Mesothelial cell of epicardium (in vitro differentiated cells): ENCODE measurements around the gene SHISA7. TPM values are rescaled to one million over a fixed set of nuclear protein-coding genes. Genes with fewer than 3 reads are reported as not detected.
A peak's percentile ranks its signal among the peaks of the same experiment; 100 is the strongest.

Experiments used
- DNase-seq, 2 experiments: peaks; one replicate each; pipeline ENCODE4 v3.0.0; 2021; ENCODE audit warnings: low spot score in 2 of 2; ENCODE audit not compliant: unreplicated experiment in 2 of 2
- H3K27ac Mint-ChIP-seq: 2 replicates; pipeline ENCODE4 v1.8.0; 2021; ENCODE audit warnings: mixed read lengths
- H3K27me3 Mint-ChIP-seq: 2 replicates; pipeline ENCODE4 v1.8.0; 2021; ENCODE audit warnings: low read depth, mixed read lengths
- H3K36me3 Mint-ChIP-seq: 2 replicates; pipeline ENCODE4 v1.8.0; 2021; ENCODE audit warnings: mixed read lengths
- H3K4me1 Mint-ChIP-seq: 2 replicates; pipeline ENCODE4 v1.8.0; 2021; ENCODE audit warnings: mixed read lengths
- H3K4me3 Mint-ChIP-seq: 2 replicates; pipeline ENCODE4 v1.8.0; 2021; ENCODE audit warnings: mild to moderate bottlenecking, moderate library complexity, mixed read lengths
- H3K9me3 Mint-ChIP-seq: 2 replicates; pipeline ENCODE4 v1.8.0; 2021; ENCODE audit warnings: mixed read lengths
- total RNA-seq: library from RNA; stranded (reverse); gene quantifications from 3 replicates; pipeline ENCODE4 v1.2.1, GENCODE V29; 2021
- TF ChIP-seq, protein P1 (sequence below): fragments of 200-600 bp; sonication (generic); IDR thresholded peaks from one replicate; pipeline ENCODE4 v1.5.0; 2021; ENCODE audit warnings: antibody characterized with exemption; ENCODE audit not compliant: unreplicated experiment

SHISA7 gene
- total RNA-seq, 1 donor from 2014 or later = 0.04 TPM

DNA sequence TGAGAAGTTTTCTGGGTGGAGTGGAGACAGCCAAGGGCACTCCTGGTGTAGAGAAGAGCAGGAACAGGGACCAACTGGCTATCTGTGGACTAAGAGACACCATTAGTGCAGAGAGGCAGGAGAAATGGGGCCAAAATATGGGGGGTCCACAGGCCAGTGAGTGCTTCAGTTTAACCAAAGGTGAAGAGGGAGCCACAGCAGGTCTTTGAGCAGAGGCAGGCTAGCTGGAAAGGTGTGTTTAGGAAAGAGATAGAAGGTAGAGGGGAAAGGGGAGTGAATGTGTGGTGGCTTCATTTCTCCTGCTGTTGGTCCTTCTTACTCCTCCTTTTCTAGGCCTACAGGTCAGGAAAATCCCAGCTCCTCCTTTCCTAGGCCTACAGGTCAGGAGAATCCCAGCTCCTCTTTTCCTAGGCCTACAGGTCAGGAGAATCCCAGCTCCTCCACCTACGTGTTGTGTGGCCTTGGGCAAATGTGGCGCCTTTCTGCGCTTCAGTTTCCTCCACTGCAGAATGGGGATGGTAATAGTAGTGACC is 60.5 kb downstream of the SHISA7 start:
- Mint-ChIP-seq H3K36me3 (peaks cover 8% of the 10 kb centered on the region), H3K9me3 (no peaks in the 10 kb centered on the region), H3K4me3 (peak overlapping the region; percentile 71), H3K27ac (no peak overlapping the region), H3K4me1 (peaks cover 36% of the 10 kb centered on the region), H3K27me3 (peaks cover 10% of the 10 kb centered on the region)
- TF ChIP-seq, protein P1, sequence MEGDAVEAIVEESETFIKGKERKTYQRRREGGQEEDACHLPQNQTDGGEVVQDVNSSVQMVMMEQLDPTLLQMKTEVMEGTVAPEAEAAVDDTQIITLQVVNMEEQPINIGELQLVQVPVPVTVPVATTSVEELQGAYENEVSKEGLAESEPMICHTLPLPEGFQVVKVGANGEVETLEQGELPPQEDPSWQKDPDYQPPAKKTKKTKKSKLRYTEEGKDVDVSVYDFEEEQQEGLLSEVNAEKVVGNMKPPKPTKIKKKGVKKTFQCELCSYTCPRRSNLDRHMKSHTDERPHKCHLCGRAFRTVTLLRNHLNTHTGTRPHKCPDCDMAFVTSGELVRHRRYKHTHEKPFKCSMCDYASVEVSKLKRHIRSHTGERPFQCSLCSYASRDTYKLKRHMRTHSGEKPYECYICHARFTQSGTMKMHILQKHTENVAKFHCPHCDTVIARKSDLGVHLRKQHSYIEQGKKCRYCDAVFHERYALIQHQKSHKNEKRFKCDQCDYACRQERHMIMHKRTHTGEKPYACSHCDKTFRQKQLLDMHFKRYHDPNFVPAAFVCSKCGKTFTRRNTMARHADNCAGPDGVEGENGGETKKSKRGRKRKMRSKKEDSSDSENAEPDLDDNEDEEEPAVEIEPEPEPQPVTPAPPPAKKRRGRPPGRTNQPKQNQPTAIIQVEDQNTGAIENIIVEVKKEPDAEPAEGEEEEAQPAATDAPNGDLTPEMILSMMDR = no peak
- DNase-seq = no peak

DNA sequence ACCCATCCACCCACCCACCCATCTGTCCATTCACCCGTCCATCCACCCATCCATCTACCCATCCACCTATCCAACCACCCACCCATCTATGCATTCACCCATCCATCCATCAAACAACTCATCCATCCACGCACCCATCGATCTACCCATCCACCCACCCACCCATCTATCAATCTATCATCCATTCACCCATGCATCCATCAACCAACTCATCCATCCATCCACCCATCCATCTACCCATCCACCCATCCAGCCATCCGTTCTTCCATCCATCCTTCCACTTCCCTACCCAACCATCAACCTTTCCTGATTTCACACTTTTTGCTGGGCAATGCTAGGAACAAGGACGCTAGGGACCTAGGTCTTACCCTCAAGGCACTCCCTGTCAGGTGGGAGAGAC is 61.1 kb downstream of the SHISA7 start:
- Mint-ChIP-seq H3K9me3 (no peaks in the 10 kb centered on the region), H3K27me3 (peaks cover 13% of the 10 kb centered on the region), H3K36me3 (peaks cover 6% of the 10 kb centered on the region), H3K4me3 (peak overlapping the region; percentile 71), H3K4me1 (peaks cover 33% of the 10 kb centered on the region), H3K27ac (no peak overlapping the region)
- no peak for DNase-seq
- TF ChIP-seq, protein P1 = no peak

DNA sequence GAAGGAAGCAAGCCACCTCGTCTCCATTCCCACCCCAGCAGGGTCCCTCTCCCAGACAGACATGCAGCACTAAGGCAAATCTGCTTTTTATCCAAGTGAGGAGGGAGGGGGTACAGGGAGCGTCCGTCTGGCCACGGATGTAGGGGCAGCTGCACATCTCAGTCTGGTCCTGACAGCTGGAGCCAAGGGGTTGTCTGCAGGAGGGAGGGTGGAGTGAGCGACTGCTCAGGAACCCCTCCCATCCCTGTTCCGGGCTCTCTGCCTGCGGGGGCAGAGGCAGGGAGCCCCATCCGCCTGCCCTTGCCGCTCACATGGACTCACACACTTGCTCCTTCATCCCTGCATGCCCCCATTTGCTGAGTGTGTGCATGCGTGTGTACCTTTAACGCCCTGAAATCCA is 63.9 kb downstream of the SHISA7 start:
- H3K4me1 Mint-ChIP-seq = peaks cover 27% of the 10 kb centered on the region
- TF ChIP-seq, protein P1 = no peak
- peaks cover 22% of the 10 kb centered on the region for H3K27me3 Mint-ChIP-seq
- DNase-seq = no peak
- H3K27ac Mint-ChIP-seq = no peak overlapping the region
- no peaks in the 10 kb centered on the region for H3K36me3 Mint-ChIP-seq
- no peak overlapping the region for H3K4me3 Mint-ChIP-seq
- H3K9me3 Mint-ChIP-seq = no peaks in the 10 kb centered on the region

Other genes with a start within 250 kb of the SHISA7 start
- gene PTPRH, start 233.8 kb downstream of the SHISA7 start, total RNA-seq = 10.4 to 10.7 TPM (median 10.5 TPM) in 3 replicates
- gene TMEM86B, start 214.5 kb downstream of the SHISA7 start, total RNA-seq = 5.9 to 6.7 TPM (median 6.7 TPM) in 3 replicates
- gene PPP6R1, start 184.3 kb downstream of the SHISA7 start, total RNA-seq = 70.1 to 73.0 TPM (median 71.5 TPM) in 3 replicates
- gene HSPBP1, start 163.2 kb downstream of the SHISA7 start, total RNA-seq = 28.9 to 30.4 TPM (median 29.1 TPM) in 3 replicates
- gene BRSK1, start 159.3 kb downstream of the SHISA7 start, total RNA-seq = 38.5 to 46.0 TPM (median 43.4 TPM) in 3 replicates
- not detected in 3 replicates for gene TMEM150B, start 118.0 kb downstream of the SHISA7 start, total RNA-seq
- 51.3 to 54.0 TPM (median 51.9 TPM) in 3 replicates for gene KMT5C, start 103.4 kb downstream of the SHISA7 start, total RNA-seq
- gene COX6B2, start 88.6 kb downstream of the SHISA7 start, total RNA-seq = 7.3 to 11.5 TPM (median 7.3 TPM) in 3 replicates
- 0.13 to 0.34 TPM (median 0.27 TPM) in 3 replicates for gene GARIN5B, start 80.0 kb downstream of the SHISA7 start, total RNA-seq
- 10.0 to 12.9 TPM (median 11.6 TPM) in 3 replicates for gene IL11, start 72.8 kb downstream of the SHISA7 start, total RNA-seq
- 2.2 to 2.4 TPM (median 2.4 TPM) in 3 replicates for gene TMEM190, start 66.5 kb downstream of the SHISA7 start, total RNA-seq
- gene TMEM238, start 59.0 kb downstream of the SHISA7 start, total RNA-seq = 2.3 to 2.9 TPM (median 2.3 TPM) in 3 replicates
- 1,773 to 1,819 TPM (median 1,790 TPM) in 3 replicates for gene RPL28, start 57.4 kb downstream of the SHISA7 start, total RNA-seq
- gene UBE2S, start 35.5 kb downstream of the SHISA7 start, total RNA-seq = 65.3 to 77.0 TPM (median 73.2 TPM) in 3 replicates
- 35.0 to 39.2 TPM (median 38.6 TPM) in 3 replicates for gene ISOC2, start 18.3 kb upstream of the SHISA7 start, total RNA-seq
- not detected in 3 replicates for gene C19orf85, start 21.5 kb upstream of the SHISA7 start, total RNA-seq
- gene ZNF628, start 33.3 kb upstream of the SHISA7 start, total RNA-seq = 19.0 to 23.1 TPM (median 22.0 TPM) in 3 replicates
- 52.6 to 54.4 TPM (median 53.1 TPM) in 3 replicates for gene NAT14, start 41.9 kb upstream of the SHISA7 start, total RNA-seq
- gene SSC5D, start 45.1 kb upstream of the SHISA7 start, total RNA-seq = 7.0 to 8.5 TPM (median 7.8 TPM) in 3 replicates
- 0.33 to 0.97 TPM (median 0.56 TPM) in 3 replicates for gene SBK2, start 93.8 kb upstream of the SHISA7 start, total RNA-seq
- 0.25 TPM in 1 of 3 replicates, not detected in the others for gene SBK3, start 102.2 kb upstream of the SHISA7 start, total RNA-seq
- gene ZNF579, start 137.5 kb upstream of the SHISA7 start, total RNA-seq = 35.0 to 35.2 TPM (median 35.1 TPM) in 3 replicates
- 31.3 to 31.7 TPM (median 31.6 TPM) in 3 replicates for gene FIZ1, start 156.2 kb upstream of the SHISA7 start, total RNA-seq
- gene ZNF524, start 157.0 kb upstream of the SHISA7 start, total RNA-seq = 5.3 to 7.4 TPM (median 5.7 TPM) in 3 replicates
- gene ZNF865, start 162.3 kb upstream of the SHISA7 start, total RNA-seq = 18.7 to 21.4 TPM (median 21.2 TPM) in 3 replicates
- 12.8 to 13.7 TPM (median 12.9 TPM) in 3 replicates for gene ZNF784, start 181.3 kb upstream of the SHISA7 start, total RNA-seq
- 49.6 to 53.9 TPM (median 50.9 TPM) in 3 replicates for gene ZNF580, start 197.7 kb upstream of the SHISA7 start, total RNA-seq
- 42.6 to 47.0 TPM (median 46.9 TPM) in 3 replicates for gene ZNF581, start 200.3 kb upstream of the SHISA7 start, total RNA-seq
- gene CCDC106, start 204.9 kb upstream of the SHISA7 start, total RNA-seq = 20.8 to 24.0 TPM (median 23.6 TPM) in 3 replicates
- 226 to 245 TPM (median 230 TPM) in 3 replicates for gene U2AF2, start 211.7 kb upstream of the SHISA7 start, total RNA-seq
- gene EPN1, start 231.9 kb upstream of the SHISA7 start, total RNA-seq = 99.6 to 104 TPM (median 102 TPM) in 3 replicates